NCI-H510A treated with DMSO at 0.1 percent for 48 hours (cell line): ENCODE results near the gene LRRC4B.

ENCODE experiments used
- DNase-seq: peaks from one replicate; lab custom pipeline; 2025; lab: John Stamatoyannopoulos, UW

The LRRC4B gene

DNA sequence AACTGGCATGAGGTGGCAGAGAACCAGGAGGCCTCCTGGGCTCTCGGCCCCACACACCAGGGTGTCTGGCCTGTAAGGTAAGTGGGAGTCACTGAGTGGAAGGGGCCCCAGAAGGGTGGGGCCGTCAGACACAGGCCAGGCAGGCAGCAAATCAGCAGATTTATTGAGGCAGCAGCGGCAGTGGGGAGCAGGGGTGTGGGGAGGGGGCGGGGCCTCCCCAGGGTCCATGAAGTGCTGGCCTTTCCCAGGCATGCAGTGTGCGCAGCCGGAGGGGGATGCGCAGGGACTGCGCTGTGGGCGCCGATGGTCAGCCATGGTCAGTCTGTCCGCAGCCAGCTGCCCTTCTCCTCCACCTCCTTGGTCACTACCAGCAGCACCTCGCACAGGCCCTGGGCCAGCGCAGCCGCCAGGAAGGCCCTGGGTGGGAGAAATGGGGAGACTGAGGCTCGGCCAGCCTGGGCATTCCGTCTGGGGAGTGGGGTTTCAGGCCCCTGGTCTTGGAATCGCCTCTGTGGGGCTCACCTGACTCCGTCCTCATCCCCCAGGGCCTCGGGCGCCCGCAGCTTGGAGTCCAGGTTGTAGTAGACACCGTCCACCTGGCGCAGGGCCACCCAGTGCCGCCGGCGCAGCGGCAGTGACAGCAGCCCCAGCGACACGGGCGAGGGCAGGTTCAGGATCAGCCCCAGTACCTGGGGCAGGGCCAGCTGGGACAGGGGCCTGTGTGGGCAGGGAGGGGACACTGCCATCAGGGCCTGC, 62.2 kb downstream of the LRRC4B start:
- no peak for DNase-seq

GRCh38 chr19:50501568-50502475, 66.4 kb downstream of the LRRC4B start:
- no peak for DNase-seq

DNA sequence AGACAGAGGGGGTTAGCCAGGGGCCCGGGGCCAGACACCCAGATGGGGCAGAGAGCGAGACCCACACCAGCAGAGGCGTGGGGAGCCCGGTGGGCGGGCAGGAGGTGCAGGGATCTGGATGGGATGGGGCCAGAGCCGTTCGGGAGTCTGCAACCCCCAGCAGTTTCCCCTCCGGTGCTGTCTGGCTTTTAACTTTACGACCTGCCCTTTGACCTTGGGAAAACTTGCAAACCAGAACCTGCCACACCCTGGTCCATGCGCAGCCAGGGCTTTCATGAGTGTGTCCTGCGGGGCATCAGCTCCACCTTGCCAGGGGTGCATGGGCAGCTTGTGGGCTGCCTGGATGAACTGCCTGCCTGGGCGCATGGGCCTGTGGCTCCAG, 67.1 kb downstream of the LRRC4B start:
- DNase-seq: no peak

DNA sequence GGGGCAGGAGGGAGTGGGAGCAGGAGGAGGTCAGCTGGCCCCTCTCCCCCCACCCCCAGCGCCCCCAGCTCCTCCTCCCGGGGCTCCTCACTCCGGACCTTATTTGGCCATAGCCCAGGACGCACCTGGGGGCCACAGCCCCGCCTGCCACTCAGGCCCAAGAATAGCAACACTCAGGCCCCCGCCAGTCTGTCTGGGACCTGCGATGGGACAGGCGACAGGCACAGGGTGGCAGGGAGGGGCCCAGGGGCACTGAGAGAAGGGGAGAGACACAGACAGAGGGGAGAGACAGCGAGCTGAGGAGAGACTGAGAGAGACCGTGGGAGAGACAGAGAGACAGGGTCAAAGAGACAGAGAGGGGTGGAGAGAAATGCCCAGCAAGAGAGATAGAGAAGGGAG, 67.5 kb downstream of the LRRC4B start:
- DNase-seq: no peak

DNA sequence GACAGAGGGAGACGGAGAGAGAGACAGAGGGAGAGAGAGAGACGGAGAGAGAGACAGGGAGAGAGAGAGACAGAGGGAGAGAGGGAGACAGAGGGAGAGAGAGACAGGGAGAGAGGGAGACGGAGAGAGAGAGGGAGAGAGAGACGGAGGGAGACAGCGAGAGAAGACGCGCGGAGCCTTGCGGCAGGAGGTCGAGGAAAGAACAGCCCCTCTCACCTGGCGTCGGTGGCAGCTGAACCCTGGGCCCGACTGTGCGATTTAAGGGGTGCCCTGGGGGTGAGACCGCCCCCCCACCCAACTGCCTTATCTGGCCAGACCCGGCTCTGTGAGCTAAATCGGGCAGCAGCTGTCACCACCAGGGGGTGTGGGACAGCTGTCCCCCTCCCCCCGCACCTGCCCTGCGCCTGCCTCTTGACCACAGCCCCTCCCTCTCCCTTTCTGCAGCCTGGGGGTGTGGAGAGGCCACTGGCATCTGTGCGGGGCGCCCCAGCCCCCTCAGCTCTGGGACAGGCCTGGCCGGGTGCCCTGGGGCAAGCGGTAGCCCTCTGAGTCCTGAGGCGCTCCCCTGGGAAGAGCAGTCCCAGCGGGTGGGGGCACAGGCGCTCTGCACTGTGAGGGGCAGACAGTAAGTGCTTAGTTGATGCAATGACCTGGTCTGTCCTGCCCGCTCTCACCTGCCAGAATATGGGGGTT, 68.0 kb downstream of the LRRC4B start:
- DNase-seq: no peak

- no peak for DNase-seq
Measured at GRCh38 chr19:50498219-50499056, 69.8 kb downstream of the LRRC4B start.

DNA sequence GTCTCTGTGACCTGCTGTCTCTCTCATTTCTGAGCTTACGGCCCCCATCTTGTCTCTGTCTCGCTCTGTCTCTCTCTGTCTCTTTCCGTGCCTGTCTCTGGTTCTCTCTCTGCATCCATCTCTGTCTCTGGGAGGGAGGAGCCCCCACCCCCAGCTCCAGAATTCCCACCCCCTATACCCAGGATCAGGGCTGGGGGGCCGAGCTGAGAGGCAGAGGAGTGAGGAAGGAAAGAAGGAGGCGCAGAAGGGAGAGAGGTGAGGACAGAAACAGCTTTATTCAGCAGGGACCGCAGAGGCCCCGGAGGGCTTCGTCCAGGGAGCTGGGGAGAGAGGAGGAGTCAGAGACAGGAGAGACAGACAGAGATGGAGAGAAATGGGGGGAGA, 71.2 kb downstream of the LRRC4B start:
- no peak for DNase-seq

DNA sequence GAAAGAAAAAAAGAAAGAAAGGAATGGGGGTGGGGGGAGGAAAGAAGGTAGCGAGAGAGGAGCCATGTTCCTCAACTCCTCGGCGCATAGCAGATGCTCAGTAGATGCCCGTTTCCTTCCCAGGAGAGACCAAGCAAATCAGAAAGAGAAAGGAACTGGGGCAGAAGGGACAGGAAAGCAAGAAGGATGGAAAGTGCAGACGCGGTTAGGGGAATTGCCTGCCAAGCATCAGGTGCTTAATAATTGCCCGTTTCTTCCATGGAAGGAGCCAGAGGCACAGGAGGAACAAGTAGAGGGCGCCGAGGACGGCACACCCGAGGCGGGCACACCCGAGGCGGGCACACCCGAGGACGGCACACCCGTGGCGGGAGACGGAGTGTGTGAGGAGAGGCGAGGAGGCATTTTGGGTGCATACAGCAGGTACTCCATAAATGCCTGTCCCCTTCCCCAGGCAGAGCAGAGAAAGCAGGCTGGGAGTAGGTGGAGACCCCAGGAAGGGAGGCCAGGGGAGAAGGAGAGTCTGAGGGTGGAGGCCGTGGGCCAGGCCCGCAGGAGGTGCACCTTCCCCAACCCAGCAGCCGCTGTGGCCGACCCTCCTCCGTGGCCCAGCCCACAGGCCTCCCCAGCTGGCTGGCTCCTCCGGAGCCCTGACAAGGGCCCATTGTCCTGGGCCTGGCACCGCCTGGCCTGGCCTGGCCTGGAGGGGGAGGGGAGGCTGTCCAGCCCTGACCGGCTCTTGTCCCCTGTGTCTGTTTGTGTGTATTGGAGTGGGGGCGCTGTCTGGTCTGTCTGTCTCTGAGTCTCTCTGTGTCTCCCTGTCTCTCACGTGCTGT, 71.8 kb downstream of the LRRC4B start:
- no peak for DNase-seq

DNA sequence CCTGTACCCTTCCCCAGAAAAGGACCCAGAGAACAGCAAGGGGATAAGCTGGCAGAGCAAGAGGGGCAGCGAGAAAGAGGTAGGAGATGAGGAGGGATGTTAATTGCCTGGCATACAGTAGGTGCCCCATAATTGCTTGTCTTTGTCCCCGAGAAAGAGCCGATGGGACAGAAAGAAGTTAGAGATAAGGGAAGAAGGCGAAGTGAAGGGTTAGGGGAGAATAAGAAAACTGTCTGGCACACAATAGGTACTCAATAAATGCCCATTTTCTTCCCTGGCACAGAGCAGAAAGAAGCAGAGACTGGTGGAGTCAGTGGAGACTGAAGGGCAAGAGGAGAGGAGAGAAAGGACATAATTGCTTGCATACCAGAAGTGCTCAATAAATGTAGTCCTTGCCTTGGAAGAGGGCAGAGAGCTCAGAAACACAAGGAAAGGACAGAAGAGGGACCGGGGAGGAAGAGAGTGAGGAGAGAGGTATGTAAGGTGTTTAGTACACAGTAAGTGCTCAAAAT, 73.2 kb downstream of the LRRC4B start:
- DNase-seq: no peak

GRCh38 chr19:50494186-50495019, 73.8 kb downstream of the LRRC4B start:
- no peak for DNase-seq

DNA sequence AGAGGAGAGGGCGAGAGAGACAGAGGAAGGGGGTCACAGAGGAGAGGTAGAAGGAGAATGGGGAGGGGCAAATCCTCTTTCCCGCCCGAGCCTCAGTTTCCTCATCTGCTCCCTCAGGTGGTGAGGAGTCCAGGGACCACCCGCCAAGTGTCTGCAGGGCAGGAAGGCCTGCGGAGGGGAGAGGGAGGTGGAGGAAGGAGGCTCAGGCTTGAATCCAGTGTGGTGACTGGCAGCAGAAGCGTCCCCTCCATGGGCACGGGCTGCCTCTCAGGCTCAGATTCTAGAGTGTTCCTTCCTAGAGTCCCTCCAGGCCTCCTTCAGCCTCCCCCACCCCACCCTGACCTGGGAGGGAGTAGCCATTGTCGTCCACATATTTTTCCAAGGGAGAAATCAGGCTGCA, 75.1 kb downstream of the LRRC4B start:
- DNase-seq: no peak

GRCh38 chr19:50492303-50493052, 75.8 kb downstream of the LRRC4B start:
- no peak for DNase-seq

DNA sequence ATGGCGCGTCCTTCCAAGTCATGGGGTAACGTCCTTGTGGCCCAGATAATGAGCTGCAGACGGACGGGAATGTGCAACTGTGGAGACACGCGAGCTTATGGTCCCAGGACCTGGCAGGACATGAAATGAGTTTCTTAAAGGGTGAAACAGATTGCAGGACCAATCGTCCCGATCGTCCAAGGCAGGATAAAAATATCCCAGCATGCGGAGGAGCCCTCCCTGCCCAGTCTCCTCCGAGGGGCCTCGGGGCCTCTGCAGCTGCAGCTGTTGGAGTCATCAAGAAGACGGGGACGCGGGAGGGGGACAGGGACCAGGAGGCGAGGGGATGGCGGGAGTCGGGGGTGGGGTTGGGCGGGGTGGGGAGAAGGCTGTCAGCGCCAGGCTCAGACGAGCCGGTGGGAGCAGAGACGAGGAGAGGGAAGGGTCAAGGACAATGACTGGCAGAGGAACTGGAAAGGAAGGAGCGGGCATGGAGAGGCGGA, 77.2 kb downstream of the LRRC4B start:
- DNase-seq: no peak

- DNase-seq: no peak
Measured at GRCh38 chr19:50490411-50490811, 77.8 kb downstream of the LRRC4B start.

DNA sequence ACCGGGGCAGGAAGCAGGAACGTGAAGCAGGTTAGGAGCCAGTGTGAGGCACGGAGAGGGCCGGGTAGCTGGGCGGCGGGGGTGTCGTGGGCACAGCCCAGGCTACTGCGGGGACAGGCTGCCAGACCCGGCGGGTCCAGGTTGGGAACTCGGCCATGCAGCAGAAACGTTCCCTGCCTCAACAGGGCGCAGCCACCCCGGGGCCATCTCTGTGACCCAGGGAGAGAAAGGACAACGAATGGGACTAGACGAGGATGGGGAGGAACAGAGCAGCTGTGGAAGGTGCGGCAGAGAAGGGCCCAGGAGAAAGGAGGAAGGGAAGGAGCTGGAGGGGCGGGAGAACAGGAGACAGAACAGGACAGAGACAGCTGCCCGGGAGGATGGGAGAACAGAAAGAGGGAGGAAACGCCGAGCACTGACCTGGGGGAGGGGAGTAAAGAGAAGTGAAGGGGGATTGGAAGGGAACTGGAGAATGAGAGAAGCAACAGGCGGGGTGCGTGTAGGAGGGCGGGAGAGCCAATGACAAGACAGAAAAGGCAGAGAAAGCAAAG, 78.7 kb downstream of the LRRC4B start:
- DNase-seq: no peak

- no peak for DNase-seq
Measured at GRCh38 chr19:50488389-50489194, 79.6 kb downstream of the LRRC4B start.

DNA sequence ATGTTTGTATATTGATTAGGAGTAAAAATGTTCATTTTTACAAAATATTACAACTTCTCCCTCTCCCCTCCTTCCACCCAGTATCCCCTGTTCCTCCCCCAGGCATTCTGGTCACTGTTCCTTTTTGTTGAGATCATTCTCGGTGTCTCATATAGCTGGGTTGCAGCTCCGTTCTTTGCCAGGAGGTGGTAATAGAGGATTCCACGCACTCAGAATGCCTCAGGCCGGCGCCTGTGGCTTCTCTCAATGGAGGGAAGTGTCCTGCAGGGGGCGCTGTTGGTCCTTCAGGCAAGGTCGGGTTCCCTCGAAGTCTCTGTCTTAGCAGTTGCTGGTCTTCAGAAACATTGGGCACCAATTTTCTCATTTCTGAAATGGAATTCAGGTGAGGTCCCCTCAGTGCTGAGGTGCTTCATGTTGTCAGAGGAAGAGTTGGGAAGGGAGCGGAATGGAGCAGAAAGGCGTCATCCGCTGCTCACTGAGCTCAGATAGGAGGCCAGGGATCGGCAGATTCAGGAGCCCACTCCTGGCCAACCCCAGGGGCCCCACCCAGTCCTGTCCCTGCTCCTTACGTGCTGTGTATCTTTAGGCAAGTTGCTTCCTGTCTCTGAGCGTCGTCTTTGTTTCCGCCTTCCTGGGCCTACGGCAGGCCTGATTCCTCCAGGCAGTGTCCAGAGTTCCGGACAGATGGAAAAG, 81.3 kb downstream of the LRRC4B start:
- no peak for DNase-seq
